GM15510 (cell line): ENCODE results near the gene FUOM.

Experiments
- POLR2A ChIP-seq: IDR thresholded peaks from 3 replicates; pipeline ENCODE4 v1.6.1; 2011; ENCODE audit warnings: borderline replicate concordance; ENCODE audit not compliant: insufficient read length; ENCODE audit errors: extremely low read depth

Gene FUOM

DNA sequence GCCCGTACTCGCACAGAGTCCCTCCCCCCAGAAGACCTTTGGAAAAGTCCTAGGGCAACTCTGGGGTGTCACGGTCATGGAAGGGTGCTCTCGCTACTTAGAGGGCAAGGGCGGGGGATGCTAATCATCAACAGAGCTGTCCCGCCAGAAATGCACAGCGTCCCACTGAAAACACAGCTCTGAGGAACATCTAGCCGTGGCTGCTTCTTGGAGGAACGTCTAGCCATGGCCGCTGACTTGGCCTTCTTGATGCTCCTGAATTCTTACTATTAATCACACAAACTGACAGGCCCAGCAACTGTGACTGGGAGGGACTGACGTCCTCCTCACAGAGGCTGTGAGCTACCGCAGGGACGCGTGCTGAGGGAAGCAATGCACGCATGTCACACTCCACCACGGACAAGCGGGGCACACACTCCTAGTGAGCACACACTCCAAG is 50.9 kb downstream of the FUOM start:
- no peak for TF ChIP-seq POLR2A

DNA sequence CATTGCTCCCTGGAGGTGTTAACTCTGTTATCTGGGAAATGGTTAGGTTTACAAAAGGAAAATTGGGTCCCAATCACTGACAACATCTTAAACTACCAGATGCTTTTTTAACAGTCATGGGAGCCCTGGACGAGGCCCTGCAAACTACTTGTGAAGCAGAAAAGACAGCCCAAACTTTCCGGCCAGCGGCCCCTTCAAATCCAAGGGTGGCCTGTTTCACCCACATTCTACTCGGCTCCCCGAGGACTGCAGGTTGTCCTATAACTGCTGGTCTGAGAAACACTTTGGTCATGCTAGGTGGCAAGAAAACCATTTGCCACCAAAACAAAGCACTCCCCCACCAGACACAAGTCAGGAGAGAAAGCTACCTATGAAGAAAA is 51.7 kb downstream of the FUOM start:
- no peak for TF ChIP-seq POLR2A
